ENCODE results near the gene TSPAN9. TPM values are rescaled to one million over a fixed set of nuclear protein-coding genes. Genes with fewer than 3 reads are reported as not detected.

Gene TSPAN9
- total RNA-seq, 4 donors from 2014 or later, result 23.4 to 43.3 (median 29.4) TPM

DNA sequence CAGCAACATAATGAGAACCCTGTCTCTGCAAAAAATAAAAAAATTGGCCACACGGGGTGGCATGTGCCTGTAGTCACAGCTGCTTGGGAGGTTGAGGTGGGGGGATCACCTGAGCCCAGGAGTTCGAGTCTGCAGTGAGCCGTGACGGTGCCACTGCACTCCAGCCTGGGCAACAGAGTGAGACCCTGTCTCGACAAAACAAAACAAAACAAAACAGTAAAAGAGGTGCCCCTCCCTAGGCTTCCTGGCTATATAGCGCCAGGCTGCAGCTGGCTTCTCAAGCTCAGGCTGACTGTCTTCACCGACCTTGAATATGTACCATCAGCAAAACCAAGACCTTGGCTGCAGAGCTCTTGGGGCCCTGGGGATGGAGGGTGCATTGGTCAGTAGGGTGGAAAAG is 29.4 kb downstream of the TSPAN9 start:
- DNase-seq (ENCODE audit: low spot score) (no peak), ATAC-seq (ENCODE audit: low FRiP score) (no peak)
- TF ChIP-seq CTCF (IDR thresholded peaks at IDR 0.05), result no peak

GRCh38 chr12:3107071-3107583 is 29.9 kb downstream of the TSPAN9 start:
- ATAC-seq (ENCODE audit: low FRiP score), result no peak
- TF ChIP-seq CTCF (IDR thresholded peaks at IDR 0.05), result no peak

DNA sequence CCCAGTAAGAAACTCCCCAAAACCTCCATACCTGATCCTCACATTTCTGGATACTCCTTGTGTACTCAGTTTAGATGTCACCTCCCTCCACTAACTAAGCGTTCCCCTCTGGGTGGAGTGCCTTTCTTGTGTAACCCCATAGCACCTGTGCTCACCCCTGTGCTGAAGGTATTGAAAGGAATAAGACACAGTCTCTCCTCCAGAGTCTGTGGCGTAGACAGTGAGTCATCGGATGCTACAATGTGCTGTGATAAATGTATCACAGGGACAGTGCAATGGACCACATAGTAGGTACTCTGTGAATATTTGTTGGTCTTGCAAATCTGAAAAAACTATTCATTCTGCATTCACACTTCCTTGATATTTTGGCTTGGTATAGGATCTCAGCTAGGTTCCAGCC is 30.8 kb downstream of the TSPAN9 start:
- ATAC-seq (ENCODE audit: low FRiP score), result no peak
- no peak for DNase-seq (ENCODE audit: low spot score)
- TF ChIP-seq CTCF (IDR thresholded peaks at IDR 0.05), result no peak

More at GRCh38 chr12:3107071-3107583, 29.9 kb downstream of the TSPAN9 start:
- no peak for DNase-seq (ENCODE audit: low spot score)

- ATAC-seq (ENCODE audit: low FRiP score), result no peak
- no peak for TF ChIP-seq CTCF (IDR thresholded peaks at IDR 0.05)
These were observed 33.4 kb downstream of the TSPAN9 start for GRCh38 chr12:3110578-3110977.

DNA sequence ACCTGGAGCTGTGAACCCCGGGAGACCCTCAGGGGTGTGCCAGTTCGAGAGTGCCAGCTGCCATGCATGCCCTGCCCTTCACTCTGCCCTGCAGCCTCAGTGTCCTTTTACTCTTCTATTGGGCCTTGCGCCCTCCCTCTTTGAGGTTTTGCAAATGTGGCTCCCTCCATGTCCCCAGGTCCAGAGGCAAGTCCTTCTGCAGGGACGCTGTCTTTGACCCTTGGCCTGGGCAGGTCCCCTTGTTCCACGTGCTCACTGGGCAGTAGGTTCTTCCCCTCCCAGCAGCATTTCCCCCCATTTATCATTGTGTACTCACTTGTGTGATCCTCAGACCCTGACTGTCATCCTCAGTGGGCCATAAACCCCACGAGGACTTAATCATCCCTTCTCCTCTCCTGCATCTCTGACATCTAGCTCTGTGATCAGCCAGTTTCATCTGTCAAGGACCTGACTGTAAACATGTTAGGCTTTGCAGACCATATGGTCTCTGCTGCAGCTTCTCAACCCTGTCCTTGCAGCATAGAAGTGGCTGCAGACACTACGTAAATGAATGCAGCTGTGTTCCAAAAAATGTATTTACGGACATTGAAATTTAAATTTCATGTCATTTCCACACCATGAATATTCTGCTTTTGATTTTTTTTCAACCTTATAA is 36.6 kb downstream of the TSPAN9 start:
- ATAC-seq (ENCODE audit: low FRiP score) (no peak), DNase-seq (ENCODE audit: low spot score) (no peak)
- no peak for TF ChIP-seq CTCF (IDR thresholded peaks at IDR 0.05)

More at GRCh38 chr12:3110578-3110977, 33.4 kb downstream of the TSPAN9 start:
- no peak for DNase-seq (ENCODE audit: low spot score)

DNA sequence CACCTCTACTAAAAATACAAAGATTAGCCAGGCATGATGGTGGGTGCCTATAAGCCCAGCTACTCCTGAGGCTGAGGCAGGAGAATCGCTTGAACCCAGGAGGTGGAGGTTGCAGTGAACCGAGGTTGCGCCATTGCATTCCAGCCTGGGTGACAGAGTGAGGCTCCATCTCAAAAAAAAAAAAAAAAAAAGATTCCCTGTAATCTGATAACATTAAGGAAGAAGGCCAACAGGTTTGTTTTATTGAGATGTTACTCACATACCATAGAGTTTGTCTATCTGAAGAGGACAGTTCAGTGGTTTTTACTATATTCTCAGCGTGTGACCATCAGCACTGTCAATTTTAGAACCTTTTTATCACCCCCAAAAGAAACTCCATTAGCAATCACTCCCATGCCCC is 37.5 kb downstream of the TSPAN9 start:
- ATAC-seq (ENCODE audit: low FRiP score), result no peak
- TF ChIP-seq CTCF (IDR thresholded peaks at IDR 0.05), result no peak
- no peak for DNase-seq (ENCODE audit: low spot score)

- TF ChIP-seq CTCF (IDR thresholded peaks at IDR 0.05), result no peak
- no peak for ATAC-seq (ENCODE audit: low FRiP score)
- no peak for DNase-seq (ENCODE audit: low spot score)
These were observed 37.9 kb downstream of the TSPAN9 start for GRCh38 chr12:3115078-3115477.

Measured in omental fat pad (tissue), 4 donors.